Activated CD8-positive, alpha-beta T cell treated with anti-CD3 and anti-CD28 coated beads for 36 hours (primary cell): ENCODE data around the gene CFAP20DC. TPM values are rescaled to one million over a fixed set of nuclear protein-coding genes. Genes with fewer than 3 reads are reported as not detected.

Source experiments
- ATAC-seq: fragments of 200-7000 bp; cut with Tn5 transposase; one replicate; pipeline ENCODE4 v1.10.0; 2021; ENCODE audit warnings: mild to moderate bottlenecking, moderate library complexity
- CTCF ChIA-PET: fragments of 350-600 bp; sonication (Branson Sonifier 250); formaldehyde crosslinking; loops from one replicate; lab custom pipeline; 2021; ENCODE audit warnings: antibody characterized with exemption; lab: Charles Lee
- POLR2A ChIA-PET: fragments of 350-600 bp; sonication (Branson Sonifier 250); formaldehyde crosslinking; loops from one replicate; lab custom pipeline; 2021; ENCODE audit warnings: antibody characterized with exemption; lab: Charles Lee
- DNase-seq: peaks from one replicate; pipeline ENCODE4 v3.0.0-alpha.2; 2020
- H3K27ac Mint-ChIP-seq: one replicate; pipeline ENCODE4 v1.8.0; 2021; ENCODE audit warnings: mild to moderate bottlenecking, mixed read lengths
- H3K27me3 Mint-ChIP-seq: one replicate; pipeline ENCODE4 v1.8.0; 2021; ENCODE audit warnings: mixed read lengths
- H3K36me3 Mint-ChIP-seq: one replicate; pipeline ENCODE4 v1.8.0; 2021; ENCODE audit warnings: low read depth, mixed read lengths
- H3K4me1 Mint-ChIP-seq: one replicate; pipeline ENCODE4 v1.8.0; 2021; ENCODE audit warnings: low read depth, mixed read lengths
- H3K4me3 Mint-ChIP-seq: one replicate; pipeline ENCODE4 v1.8.0; 2021; ENCODE audit warnings: mild to moderate bottlenecking, moderate library complexity, mixed read lengths
- H3K9me3 Mint-ChIP-seq: one replicate; pipeline ENCODE4 v1.8.0; 2021; ENCODE audit warnings: mixed read lengths
- CTCF ChIP-seq: fragments of 200-600 bp; IDR thresholded peaks from one replicate; pipeline ENCODE4 v1.8.0; 2022; ENCODE audit warnings: antibody characterized with exemption, mild to moderate bottlenecking
- intact Hi-C: fragments of 100-400 bp; cut with micrococcal nuclease; formaldehyde crosslinking; loops from one replicate; pipeline ENCODE4 v1.10.0; 2022
- total RNA-seq, 2 experiments: library from RNA; stranded (reverse); gene quantifications; one replicate each; pipeline ENCODE4 v1.2.3, GENCODE V29; 2021

CFAP20DC gene
- total RNA-seq, 2 experiments from 2014 or later, result 1.4 to 1.5 TPM

DNA sequence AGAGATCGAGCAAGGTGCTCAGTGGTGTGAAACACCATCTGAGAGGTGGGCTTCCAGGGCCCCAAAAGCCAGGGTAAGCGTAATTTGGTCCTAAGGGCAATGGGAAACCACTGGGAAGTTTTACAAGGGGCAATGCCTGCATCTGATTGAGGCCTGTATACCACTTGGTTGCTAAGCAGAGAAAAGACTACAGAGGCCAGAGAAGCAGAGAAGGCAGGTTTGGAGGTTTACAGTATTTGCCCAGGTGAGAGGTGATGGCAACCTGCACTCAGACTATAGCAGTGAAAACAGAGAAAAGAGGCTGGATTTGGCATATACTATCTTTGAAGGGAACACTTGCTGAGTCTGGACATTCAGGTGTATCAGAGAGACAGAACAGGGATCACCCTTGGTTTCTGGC lies 249.8 kb downstream of the CFAP20DC start:
- no peak for TF ChIP-seq CTCF
- Mint-ChIP-seq H3K4me1 (no peaks in the 10 kb centered on the region), H3K27me3 (peaks cover 1% of the 10 kb centered on the region), H3K9me3 (no peaks in the 10 kb centered on the region), H3K4me3 (no peak overlapping the region), H3K36me3 (no peaks in the 10 kb centered on the region), H3K27ac (no peak overlapping the region)
- DNase-seq (no peak), ATAC-seq (no peak)
- CTCF ChIA-PET, result no interaction called here
- POLR2A ChIA-PET, result no interaction called here
- intact Hi-C loops, result no loop called here

- H3K36me3 Mint-ChIP-seq, result no peaks in the 10 kb centered on the region
- ChIA-PET CTCF (no interaction called here), POLR2A (no interaction called here)
- intact Hi-C loops, result no loop called here
- ATAC-seq (no peak), DNase-seq (no peak)
- no peak overlapping the region for H3K4me3 Mint-ChIP-seq
- H3K4me1 Mint-ChIP-seq, result no peaks in the 10 kb centered on the region
- TF ChIP-seq CTCF, result no peak
- no peaks in the 10 kb centered on the region for H3K9me3 Mint-ChIP-seq
- peaks cover 1% of the 10 kb centered on the region for H3K27me3 Mint-ChIP-seq
- H3K27ac Mint-ChIP-seq, result no peak overlapping the region
Observed at GRCh38 chr3:58799271-58799670, 250.6 kb downstream of the CFAP20DC start.

- DNase-seq (no peak), ATAC-seq (no peak)
- no peak for TF ChIP-seq CTCF
- Mint-ChIP-seq H3K36me3 (no peaks in the 10 kb centered on the region), H3K4me3 (no peak overlapping the region), H3K4me1 (no peaks in the 10 kb centered on the region), H3K9me3 (no peaks in the 10 kb centered on the region), H3K27me3 (peaks cover 1% of the 10 kb centered on the region), H3K27ac (no peak overlapping the region)
- ChIA-PET POLR2A (no interaction called here), CTCF (no interaction called here)
- intact Hi-C loops, result no loop called here
Observed at GRCh38 chr3:58798312-58798711, 251.5 kb downstream of the CFAP20DC start.

DNA sequence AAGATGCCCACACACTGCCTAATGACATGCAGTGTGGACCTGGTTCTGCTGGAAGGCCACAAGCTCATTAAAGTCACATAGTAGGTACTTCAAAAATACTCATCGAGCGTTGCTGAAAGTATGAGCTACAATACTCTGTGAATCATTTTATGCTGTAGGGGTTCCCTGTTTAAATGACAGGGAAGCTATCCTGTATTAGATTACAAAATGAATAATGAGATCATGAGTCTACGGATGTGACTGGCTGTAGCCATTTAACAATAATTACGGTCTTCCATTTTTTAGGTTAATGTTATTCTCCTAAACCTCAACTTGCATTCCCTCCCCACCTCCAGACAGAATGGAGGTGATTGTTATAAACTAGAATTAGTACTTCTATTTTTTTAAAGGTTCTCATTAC lies 255.1 kb downstream of the CFAP20DC start:
- no peaks in the 10 kb centered on the region for H3K4me1 Mint-ChIP-seq
- ChIA-PET CTCF (no interaction called here), POLR2A (no interaction called here)
- intact Hi-C loops, result no loop called here
- no peaks in the 10 kb centered on the region for H3K9me3 Mint-ChIP-seq
- no peak overlapping the region for H3K27ac Mint-ChIP-seq
- DNase-seq (no peak), ATAC-seq (no peak)
- H3K27me3 Mint-ChIP-seq, result no peaks in the 10 kb centered on the region
- no peak for TF ChIP-seq CTCF
- no peaks in the 10 kb centered on the region for H3K36me3 Mint-ChIP-seq
- no peak overlapping the region for H3K4me3 Mint-ChIP-seq

DNA sequence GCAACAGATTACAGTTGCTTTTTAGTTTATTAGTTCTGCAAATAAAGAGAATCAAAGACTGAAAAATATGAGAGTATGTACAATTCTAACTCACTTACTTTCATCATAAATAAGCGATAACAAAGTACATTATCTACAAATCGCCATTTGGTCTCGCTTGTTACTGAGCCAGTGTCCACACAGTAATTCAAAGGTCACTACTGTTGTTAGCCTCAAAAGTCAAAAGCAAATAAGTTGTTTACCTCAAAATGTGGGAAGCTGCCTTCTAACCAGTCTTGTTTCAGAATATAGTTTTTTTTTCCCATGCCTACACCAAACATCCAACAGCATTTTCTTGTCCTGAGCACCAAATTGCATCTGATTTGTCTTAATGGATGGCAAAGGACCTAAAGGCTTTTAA lies 255.9 kb downstream of the CFAP20DC start:
- intact Hi-C loops, result no loop called here
- no peak for ATAC-seq
- ChIA-PET POLR2A (no interaction called here), CTCF (no interaction called here)
- no peak for DNase-seq
- Mint-ChIP-seq H3K4me1 (no peaks in the 10 kb centered on the region), H3K27me3 (no peaks in the 10 kb centered on the region), H3K27ac (no peak overlapping the region), H3K4me3 (no peak overlapping the region), H3K36me3 (no peaks in the 10 kb centered on the region), H3K9me3 (no peaks in the 10 kb centered on the region)
- TF ChIP-seq CTCF, result no peak
